Mononuclear cell (primary cell): ENCODE data around the gene VWF. TPM values are rescaled to one million over a fixed set of nuclear protein-coding genes. Genes with fewer than 3 reads are reported as not detected.
"Not testable (repeated sequence)": the region's sequence is repeated elsewhere in the genome, so short reads cannot be mapped to it uniquely, and the experiment has no call there.

Experiments used
- H3K27me3 ChIP-seq: 2 replicates; pipeline ENCODE4 v1.6.0; 2011; ENCODE audit warnings: low read length, control low read depth; ENCODE audit not compliant: insufficient read depth
- H3K4me1 ChIP-seq: 2 replicates; pipeline ENCODE4 v1.5.1; 2011; ENCODE audit warnings: mild to moderate bottlenecking, low read length, control low read depth; ENCODE audit not compliant: insufficient read depth
- H3K4me3 ChIP-seq: 2 replicates; pipeline ENCODE4 v1.5.1; 2011; ENCODE audit warnings: mild to moderate bottlenecking, low read length, moderate library complexity
- H3K9me3 ChIP-seq: 2 replicates; pipeline ENCODE4 v1.5.1; 2011; ENCODE audit warnings: low read depth, mild to moderate bottlenecking, control low read depth, low read length
- total RNA-seq: library from RNA; depleted of rRNA; stranded (reverse); fragments of >200 nt; gene quantifications from one replicate; pipeline ENCODE4 v1.2.3, GENCODE V29; 2012

VWF gene
- total RNA-seq, 1 donor, result 0.63 TPM

- Histone ChIP-seq H3K4me1 (no peaks in the 10 kb centered on the region), H3K9me3 (no peaks in the 10 kb centered on the region), H3K4me3 (no peak overlapping the region), H3K27me3 (no peaks in the 10 kb centered on the region)
Measured at GRCh38 chr12:6157482-6157881, 33.0 kb upstream of the VWF start.

- Histone ChIP-seq H3K4me3 (no peak overlapping the region), H3K9me3 (no peaks in the 10 kb centered on the region), H3K27me3 (no peaks in the 10 kb centered on the region), H3K4me1 (no peaks in the 10 kb centered on the region)
Measured at GRCh38 chr12:6154730-6155459, 30.4 kb upstream of the VWF start.

GRCh38 chr12:6148722-6149121, 24.3 kb upstream of the VWF start:
- H3K9me3 ChIP-seq, H3K4me3 ChIP-seq, H3K27me3 ChIP-seq: not testable (repeated sequence)
- H3K4me1 ChIP-seq, result peaks cover 17% of the 10 kb centered on the region

- H3K4me3 ChIP-seq, result no peak overlapping the region
Measured at GRCh38 chr12:6148061-6148460, 23.6 kb upstream of the VWF start.

GRCh38 chr12:6146951-6147350, 22.5 kb upstream of the VWF start:
- H3K4me1 ChIP-seq, result peaks cover 30% of the 10 kb centered on the region
- no peaks in the 10 kb centered on the region for H3K9me3 ChIP-seq
- no peak overlapping the region for H3K4me3 ChIP-seq
- H3K27me3 ChIP-seq, result no peaks in the 10 kb centered on the region

More at GRCh38 chr12:6148061-6148460, 23.6 kb upstream of the VWF start:
- H3K27me3 ChIP-seq, result no peaks in the 10 kb centered on the region
- H3K4me1 ChIP-seq, result peaks cover 23% of the 10 kb centered on the region
- H3K9me3 ChIP-seq, result no peaks in the 10 kb centered on the region

- Histone ChIP-seq H3K27me3 (no peaks in the 10 kb centered on the region), H3K9me3 (no peaks in the 10 kb centered on the region), H3K4me3 (no peak overlapping the region), H3K4me1 (peaks cover 35% of the 10 kb centered on the region)
Measured at GRCh38 chr12:6146509-6146908, 22.0 kb upstream of the VWF start.

- H3K4me1 ChIP-seq, result peaks cover 44% of the 10 kb centered on the region
- no peaks in the 10 kb centered on the region for H3K9me3 ChIP-seq
- no peak overlapping the region for H3K4me3 ChIP-seq
- H3K27me3 ChIP-seq, result no peaks in the 10 kb centered on the region
Measured at GRCh38 chr12:6145564-6145963, 21.1 kb upstream of the VWF start.

GRCh38 chr12:6143303-6143675, 18.8 kb upstream of the VWF start:
- Histone ChIP-seq H3K27me3 (no peaks in the 10 kb centered on the region), H3K9me3 (no peaks in the 10 kb centered on the region), H3K4me1 (peaks cover 66% of the 10 kb centered on the region), H3K4me3 (no peak overlapping the region)

- not testable (repeated sequence) for H3K9me3 ChIP-seq
- peaks cover 72% of the 10 kb centered on the region for H3K4me1 ChIP-seq
Measured at GRCh38 chr12:6142368-6143302, 18.2 kb upstream of the VWF start.

GRCh38 chr12:6141731-6142367, 17.4 kb upstream of the VWF start:
- not testable (repeated sequence) for H3K4me3 ChIP-seq, H3K27me3 ChIP-seq, H3K9me3 ChIP-seq
- H3K4me1 ChIP-seq, result peaks cover 72% of the 10 kb centered on the region

More at GRCh38 chr12:6142368-6143302, 18.2 kb upstream of the VWF start:
- not testable (repeated sequence) for H3K4me3 ChIP-seq, H3K27me3 ChIP-seq

- H3K27me3 ChIP-seq, result no peaks in the 10 kb centered on the region
- H3K4me1 ChIP-seq, result peaks cover 68% of the 10 kb centered on the region
- no peak overlapping the region for H3K4me3 ChIP-seq
- H3K9me3 ChIP-seq, result no peaks in the 10 kb centered on the region
Measured at GRCh38 chr12:6140651-6141447, 16.4 kb upstream of the VWF start.

GRCh38 chr12:6135071-6135470, 10.6 kb upstream of the VWF start:
- no peaks in the 10 kb centered on the region for H3K27me3 ChIP-seq
- no peaks in the 10 kb centered on the region for H3K9me3 ChIP-seq
- H3K4me1 ChIP-seq, result peaks cover 23% of the 10 kb centered on the region

GRCh38 chr12:6133642-6134041, 9.2 kb upstream of the VWF start:
- Histone ChIP-seq H3K27me3 (no peaks in the 10 kb centered on the region), H3K9me3 (no peaks in the 10 kb centered on the region), H3K4me1 (peaks cover 10% of the 10 kb centered on the region), H3K4me3 (no peak overlapping the region)

More at GRCh38 chr12:6135071-6135470, 10.6 kb upstream of the VWF start:
- no peak overlapping the region for H3K4me3 ChIP-seq

- no peaks in the 10 kb centered on the region for H3K9me3 ChIP-seq
- no peak overlapping the region for H3K4me3 ChIP-seq
- no peaks in the 10 kb centered on the region for H3K27me3 ChIP-seq
Measured at GRCh38 chr12:6132496-6132895, 8.0 kb upstream of the VWF start.

GRCh38 chr12:6125310-6125608, 789 bp upstream of the VWF start:
- Histone ChIP-seq H3K9me3 (no peaks in the 10 kb centered on the region), H3K4me3 (no peak overlapping the region), H3K27me3 (no peaks in the 10 kb centered on the region), H3K4me1 (no peaks in the 10 kb centered on the region)

More at GRCh38 chr12:6132496-6132895, 8.0 kb upstream of the VWF start:
- no peaks in the 10 kb centered on the region for H3K4me1 ChIP-seq
